PC-9 (cell line): ENCODE results near the gene LMCD1.

ENCODE experiments used
- CTCF ChIP-seq: fragments of 200-600 bp; sonication (generic); conservative IDR thresholded peaks from 2 replicates; pipeline ENCODE4 v1.6.1; 2017; ENCODE audit warnings: mixed run types, antibody characterized with exemption, mild to moderate bottlenecking, moderate library complexity
- EZH2 ChIP-seq: fragments of 200-600 bp; sonication (generic); IDR thresholded peaks from 2 replicates; pipeline ENCODE4 v1.8.0; 2017; ENCODE audit warnings: antibody characterized with exemption, low read depth

GRCh38 chr3:8549354-8549753 lies 47.7 kb downstream of the LMCD1 start:
- TF ChIP-seq CTCF (no peak), EZH2 (no peak)
